Stimulated activated CD4-positive, alpha-beta T cell treated with anti-CD3 and anti-CD28 coated beads, Interleukin-4, amount 100 ng/mL, for 1 hour (primary cell): ENCODE measurements around the gene CCL27.

Source experiments
- DNase-seq: peaks from one replicate; pipeline ENCODE4 v3.0.0-alpha.2; 2020

The CCL27 gene

DNA sequence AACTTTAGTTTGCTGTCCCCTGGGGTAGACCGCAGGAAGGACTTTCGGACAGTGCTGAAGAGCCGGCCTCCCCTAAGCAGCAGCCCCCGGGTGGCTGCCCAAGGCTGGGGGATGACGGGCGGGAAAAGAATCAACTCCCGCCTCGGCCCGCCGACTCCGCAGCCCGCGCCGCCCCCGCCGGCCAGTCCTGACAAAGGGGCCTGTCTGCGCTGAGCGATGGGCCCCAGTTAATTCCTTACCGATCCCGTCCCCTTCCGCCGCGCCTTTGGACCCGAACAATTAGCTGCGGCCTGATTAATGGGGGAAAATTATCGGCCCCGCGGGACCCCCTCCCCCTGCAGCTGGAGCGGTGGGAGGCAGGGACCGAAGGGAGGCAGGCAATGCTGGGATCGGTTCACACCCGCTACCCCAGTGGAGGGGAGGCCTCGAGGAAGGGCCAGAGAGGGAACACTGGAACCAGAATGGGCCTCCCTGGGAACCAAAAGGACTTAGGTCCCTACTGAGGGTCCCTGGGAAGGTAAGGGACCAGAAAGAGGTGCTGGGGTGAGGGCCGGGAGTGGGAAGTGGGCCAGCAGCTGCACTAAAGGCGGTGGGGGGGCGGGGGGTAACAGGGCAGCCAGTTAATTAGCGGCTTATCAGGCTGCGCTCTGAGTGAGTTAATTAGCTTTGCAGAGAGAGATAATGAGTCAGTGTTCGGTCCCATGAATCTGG, 37.8 kb downstream of the CCL27 start:
- DNase-seq = no peak

DNA sequence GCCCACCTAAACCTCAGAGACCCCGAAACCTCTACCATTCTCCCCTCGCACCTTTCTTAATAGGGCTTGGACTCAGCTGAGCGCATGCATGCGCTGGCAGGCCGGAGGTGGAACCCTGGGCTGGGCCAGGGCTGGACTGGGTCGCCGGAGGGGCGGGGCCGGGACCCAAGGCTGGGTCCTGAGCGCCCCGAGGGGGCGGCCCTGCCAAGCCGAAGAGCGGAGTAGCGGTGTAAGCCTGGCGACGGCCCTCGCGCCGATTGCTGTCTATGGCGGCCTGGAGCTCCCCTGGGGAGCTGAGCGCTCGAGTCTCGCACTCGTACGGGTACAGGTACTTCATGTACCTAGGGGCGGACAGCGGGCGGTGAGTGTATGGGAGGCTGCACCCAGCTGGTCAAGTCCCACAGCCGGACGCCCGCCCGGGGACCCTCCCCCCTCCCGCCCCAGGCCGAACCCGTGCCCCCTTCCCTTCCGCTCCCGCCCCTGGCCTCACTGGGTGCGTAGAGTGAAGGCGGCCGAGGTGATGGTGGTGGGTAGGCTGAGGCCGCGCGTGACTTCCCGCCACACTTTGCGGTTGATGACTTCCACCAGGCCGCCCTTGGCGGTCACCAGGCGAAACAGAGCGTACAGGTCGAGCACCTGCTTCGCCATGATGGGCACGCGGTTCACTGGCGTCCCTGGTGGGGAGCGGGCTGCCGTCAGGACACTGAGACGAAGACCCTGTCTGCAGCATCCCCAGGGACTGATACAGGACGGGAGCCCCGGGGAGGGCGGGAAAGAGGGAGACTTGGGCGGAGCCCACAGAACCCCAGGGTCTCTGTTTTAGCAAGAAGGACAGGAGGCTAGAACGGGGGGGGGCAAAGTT, 38.9 kb downstream of the CCL27 start:
- DNase-seq = no peak

DNA sequence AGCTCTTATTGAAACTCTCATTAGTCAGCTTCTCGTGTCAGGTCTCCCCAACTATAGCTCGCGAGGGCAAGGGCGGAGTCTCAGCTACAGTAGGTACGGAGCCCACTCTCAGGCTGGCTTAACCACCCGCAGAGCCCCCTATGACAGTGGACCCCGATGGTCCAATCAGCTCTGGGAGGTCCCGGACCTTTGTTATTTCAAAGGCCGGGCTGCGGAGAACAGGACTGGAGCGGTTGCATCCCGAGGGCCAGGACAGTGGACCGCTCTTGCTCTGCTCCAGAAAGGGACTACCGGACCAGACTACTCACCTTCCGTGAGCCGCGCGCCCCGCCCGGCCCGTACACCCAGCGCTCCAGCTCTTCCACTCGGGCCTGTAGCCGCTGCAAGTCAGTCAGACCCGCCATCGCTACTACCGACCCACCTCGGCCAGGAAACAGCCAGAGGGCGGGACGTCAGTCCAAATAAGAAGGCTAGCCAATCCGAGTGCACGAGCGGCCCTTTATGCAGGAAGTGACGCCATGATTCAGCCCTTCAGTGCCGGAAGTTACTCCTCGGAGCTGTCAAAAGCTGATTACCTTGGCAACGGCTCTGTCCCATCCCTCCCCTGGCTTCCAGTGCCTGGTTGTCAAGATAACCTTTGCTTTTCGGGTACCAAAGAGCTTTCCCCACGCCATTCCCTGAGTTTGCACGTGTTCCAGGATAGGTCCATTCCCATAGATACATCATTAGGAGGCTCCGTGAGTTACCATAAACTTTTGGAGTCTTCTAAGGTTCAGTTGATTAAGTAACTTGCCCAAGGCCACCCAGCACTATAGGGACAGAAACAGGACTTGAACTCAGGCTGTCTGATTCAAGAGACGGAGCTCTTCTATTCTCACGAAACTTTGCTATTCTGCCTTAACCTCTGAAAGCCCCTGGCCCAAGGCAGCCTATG, 42.1 kb downstream of the CCL27 start, which contains the start of gene DCTN3:
TSS of gene DCTN3 (minus strand) at position 435 of the 934 bp plus-strand sequence. CDS start at position 404, 31 bp downstream.
- DNase-seq = peak; percentile 84

DNA sequence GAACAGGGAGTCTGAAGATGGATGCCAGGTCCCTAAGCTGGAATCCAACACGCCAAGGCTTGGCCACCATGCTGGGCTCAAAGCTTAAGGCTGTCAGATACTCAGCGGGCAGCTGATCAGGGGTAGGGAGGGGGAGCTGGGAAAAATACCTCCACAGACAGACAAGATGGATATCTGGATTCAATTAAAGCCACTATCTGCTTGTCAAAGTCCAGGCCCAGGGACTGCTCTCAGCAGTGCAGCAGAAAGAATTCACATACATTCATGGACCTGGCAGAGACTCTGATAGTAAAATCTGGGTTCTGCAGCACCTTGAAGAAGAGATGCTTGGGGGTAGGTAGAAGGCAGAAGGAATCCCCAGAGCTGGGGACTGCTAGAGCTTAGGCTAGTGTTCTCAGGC, 47.3 kb downstream of the CCL27 start:
- DNase-seq = no peak

DNA sequence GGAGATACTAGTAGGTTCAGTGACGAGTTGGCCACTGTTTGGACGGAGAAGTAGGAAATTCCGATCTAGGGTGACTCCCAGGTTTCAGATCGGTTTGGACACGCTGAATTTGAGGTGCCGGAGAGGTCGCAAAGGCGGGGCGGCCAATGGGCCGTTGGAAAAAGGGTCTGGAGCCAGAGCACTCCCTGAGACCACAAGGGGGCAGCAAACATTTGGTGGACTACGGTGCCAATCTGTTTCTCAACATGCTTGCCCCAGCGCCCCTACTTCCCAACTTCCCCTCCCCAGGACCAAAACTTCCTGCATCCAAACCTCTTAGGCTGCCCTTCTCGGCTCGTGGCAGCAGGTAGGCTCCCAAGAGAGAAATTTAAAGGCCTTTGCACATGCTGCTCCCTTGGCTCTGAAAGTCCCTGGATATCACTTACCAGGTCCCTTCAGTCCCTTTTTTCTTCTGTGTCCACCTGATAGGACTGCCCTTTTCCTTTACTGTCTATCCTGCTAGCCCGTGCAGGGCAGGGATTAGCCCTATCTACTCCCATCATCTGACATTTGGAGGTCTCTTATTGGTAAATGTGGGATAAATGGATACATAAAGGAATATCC, 49.6 kb downstream of the CCL27 start:
- DNase-seq = peak; percentile 62
